GM19397 (cell line): ENCODE data around the gene SLC10A7.

Experiments used
- ATAC-seq: cut with Tn5 transposase; IDR thresholded peaks from one replicate; pipeline ENCODE4 v1.9.1; 2021; ENCODE audit warnings: mild to moderate bottlenecking, moderate library complexity; ENCODE audit not compliant: unreplicated experiment

Gene SLC10A7

GRCh38 chr4:146443525-146443924, 78.2 kb downstream of the SLC10A7 start:
- ATAC-seq = no peak

- ATAC-seq = no peak
Observed at GRCh38 chr4:146442801-146443200, 78.9 kb downstream of the SLC10A7 start.

- no peak for ATAC-seq
Observed at GRCh38 chr4:146439999-146440398, 81.7 kb downstream of the SLC10A7 start.

- ATAC-seq = no peak
Observed at GRCh38 chr4:146439437-146439836, 82.3 kb downstream of the SLC10A7 start.

GRCh38 chr4:146437778-146438177, 84.0 kb downstream of the SLC10A7 start:
- ATAC-seq = no peak

GRCh38 chr4:146436423-146437162, 85.1 kb downstream of the SLC10A7 start:
- no peak for ATAC-seq

- ATAC-seq = no peak
Observed at GRCh38 chr4:146435962-146436361, 85.8 kb downstream of the SLC10A7 start.

- no peak for ATAC-seq
Observed at GRCh38 chr4:146432065-146432464, 89.7 kb downstream of the SLC10A7 start.

- no peak for ATAC-seq
Observed at GRCh38 chr4:146428298-146428697, 93.4 kb downstream of the SLC10A7 start.

GRCh38 chr4:146417822-146418221, 103.9 kb downstream of the SLC10A7 start:
- no peak for ATAC-seq

GRCh38 chr4:146415829-146416228, 105.9 kb downstream of the SLC10A7 start:
- no peak for ATAC-seq

GRCh38 chr4:146407669-146408084, 114.1 kb downstream of the SLC10A7 start:
- no peak for ATAC-seq

- ATAC-seq = no peak
Observed at GRCh38 chr4:146407257-146407656, 114.5 kb downstream of the SLC10A7 start.

- no peak for ATAC-seq
Observed at GRCh38 chr4:146401274-146401673, 120.5 kb downstream of the SLC10A7 start.

GRCh38 chr4:146398896-146399445, 122.8 kb downstream of the SLC10A7 start:
- no peak for ATAC-seq

GRCh38 chr4:146398404-146398803, 123.3 kb downstream of the SLC10A7 start:
- no peak for ATAC-seq

- ATAC-seq = no peak
Observed at GRCh38 chr4:146389561-146389960, 132.2 kb downstream of the SLC10A7 start.

- ATAC-seq = no peak
Observed at GRCh38 chr4:146382194-146382593, 139.5 kb downstream of the SLC10A7 start.

- ATAC-seq = no peak
Observed at GRCh38 chr4:146381263-146381872, 140.4 kb downstream of the SLC10A7 start.

GRCh38 chr4:146379744-146380143, 142.0 kb downstream of the SLC10A7 start:
- ATAC-seq = no peak

- ATAC-seq = no peak
Observed at GRCh38 chr4:146371812-146372211, 149.9 kb downstream of the SLC10A7 start.

GRCh38 chr4:146370841-146371240, 150.9 kb downstream of the SLC10A7 start:
- ATAC-seq = no peak
